ENCODE data around the gene PLPP4. TPM values are rescaled to one million over a fixed set of nuclear protein-coding genes. Genes with fewer than 3 reads are reported as not detected.

The PLPP4 gene
- total RNA-seq, 1 experiment from 2014 or later, result not detected

DNA sequence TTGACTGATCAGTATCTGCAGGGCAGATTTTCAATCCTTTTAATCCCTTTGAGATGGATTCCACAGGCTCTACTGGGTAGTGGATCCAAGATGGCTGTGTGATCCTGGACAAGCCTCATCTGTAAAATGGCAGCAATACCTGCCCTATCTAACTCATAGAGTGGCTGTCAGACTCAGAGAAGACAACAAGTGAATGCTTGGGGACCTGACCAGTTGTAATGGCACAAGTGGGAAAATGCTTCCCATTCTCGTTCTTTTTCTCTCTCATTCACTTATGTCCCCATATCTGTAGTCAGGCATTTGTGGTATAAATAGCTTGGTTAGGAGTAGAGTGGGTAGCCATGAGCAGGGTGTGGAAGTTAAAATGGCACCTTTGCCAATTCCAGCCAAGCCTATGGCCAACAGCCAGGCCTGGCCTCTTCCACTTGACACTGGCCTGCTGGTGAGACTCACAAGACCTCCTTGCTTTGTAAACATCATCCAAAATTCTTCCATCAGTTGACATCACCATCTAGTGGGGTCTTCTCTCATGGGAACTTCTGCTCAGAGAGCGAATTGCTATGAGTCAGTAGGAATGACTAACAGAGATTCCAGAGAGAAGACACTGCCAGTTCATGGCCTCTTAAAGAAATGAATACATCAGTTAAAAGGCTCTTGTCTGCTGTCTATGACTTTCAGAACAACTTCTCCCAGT lies 150.1 kb downstream of the PLPP4 start:
- no peaks in the 10 kb centered on the region for H3K4me1 ChIP-seq (ENCODE audit: insufficient read depth, low read length, poor library complexity, severe bottlenecking)
- intact Hi-C loops (cut with micrococcal nuclease; ENCODE audit: unreplicated experiment), result no loop called here
- POLR2A ChIA-PET (ENCODE audit: low non-redundant PET), result no interaction called here
- no peaks in the 10 kb centered on the region for H3K36me3 ChIP-seq (ENCODE audit: insufficient read depth, low read length, poor library complexity, severe bottlenecking)
- BruUV-seq (replicated peaks), result no TSS peak
- DNase-seq (ENCODE audit: low spot score), result no peak
- no peaks in the 10 kb centered on the region for H3K9me3 ChIP-seq (ENCODE audit: low read depth, low read length, poor library complexity, severe bottlenecking)
- TF ChIP-seq EZH2 (IDR thresholded peaks at IDR 0.05; ENCODE audit: borderline replicate concordance, low read depth, low read length, poor library complexity, severe bottlenecking), result no peak
- TF ChIP-seq, protein P1, sequence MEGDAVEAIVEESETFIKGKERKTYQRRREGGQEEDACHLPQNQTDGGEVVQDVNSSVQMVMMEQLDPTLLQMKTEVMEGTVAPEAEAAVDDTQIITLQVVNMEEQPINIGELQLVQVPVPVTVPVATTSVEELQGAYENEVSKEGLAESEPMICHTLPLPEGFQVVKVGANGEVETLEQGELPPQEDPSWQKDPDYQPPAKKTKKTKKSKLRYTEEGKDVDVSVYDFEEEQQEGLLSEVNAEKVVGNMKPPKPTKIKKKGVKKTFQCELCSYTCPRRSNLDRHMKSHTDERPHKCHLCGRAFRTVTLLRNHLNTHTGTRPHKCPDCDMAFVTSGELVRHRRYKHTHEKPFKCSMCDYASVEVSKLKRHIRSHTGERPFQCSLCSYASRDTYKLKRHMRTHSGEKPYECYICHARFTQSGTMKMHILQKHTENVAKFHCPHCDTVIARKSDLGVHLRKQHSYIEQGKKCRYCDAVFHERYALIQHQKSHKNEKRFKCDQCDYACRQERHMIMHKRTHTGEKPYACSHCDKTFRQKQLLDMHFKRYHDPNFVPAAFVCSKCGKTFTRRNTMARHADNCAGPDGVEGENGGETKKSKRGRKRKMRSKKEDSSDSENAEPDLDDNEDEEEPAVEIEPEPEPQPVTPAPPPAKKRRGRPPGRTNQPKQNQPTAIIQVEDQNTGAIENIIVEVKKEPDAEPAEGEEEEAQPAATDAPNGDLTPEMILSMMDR (conservative IDR thresholded peaks at IDR 0.05; ENCODE audit: low read depth, low read length), result no peak
- no peaks in the 10 kb centered on the region for H3K27me3 ChIP-seq (replicated peaks; ENCODE audit: insufficient read depth, low read depth, low read length, poor library complexity)
- CTCF ChIA-PET, result no interaction called here
- H3K4me3 ChIP-seq (ENCODE audit: low read depth, low read length, poor library complexity, severe bottlenecking), result no peak overlapping the region
- H3K27ac ChIP-seq (ENCODE audit: low read depth, low read length, poor library complexity, severe bottlenecking), result no peak overlapping the region

DNA sequence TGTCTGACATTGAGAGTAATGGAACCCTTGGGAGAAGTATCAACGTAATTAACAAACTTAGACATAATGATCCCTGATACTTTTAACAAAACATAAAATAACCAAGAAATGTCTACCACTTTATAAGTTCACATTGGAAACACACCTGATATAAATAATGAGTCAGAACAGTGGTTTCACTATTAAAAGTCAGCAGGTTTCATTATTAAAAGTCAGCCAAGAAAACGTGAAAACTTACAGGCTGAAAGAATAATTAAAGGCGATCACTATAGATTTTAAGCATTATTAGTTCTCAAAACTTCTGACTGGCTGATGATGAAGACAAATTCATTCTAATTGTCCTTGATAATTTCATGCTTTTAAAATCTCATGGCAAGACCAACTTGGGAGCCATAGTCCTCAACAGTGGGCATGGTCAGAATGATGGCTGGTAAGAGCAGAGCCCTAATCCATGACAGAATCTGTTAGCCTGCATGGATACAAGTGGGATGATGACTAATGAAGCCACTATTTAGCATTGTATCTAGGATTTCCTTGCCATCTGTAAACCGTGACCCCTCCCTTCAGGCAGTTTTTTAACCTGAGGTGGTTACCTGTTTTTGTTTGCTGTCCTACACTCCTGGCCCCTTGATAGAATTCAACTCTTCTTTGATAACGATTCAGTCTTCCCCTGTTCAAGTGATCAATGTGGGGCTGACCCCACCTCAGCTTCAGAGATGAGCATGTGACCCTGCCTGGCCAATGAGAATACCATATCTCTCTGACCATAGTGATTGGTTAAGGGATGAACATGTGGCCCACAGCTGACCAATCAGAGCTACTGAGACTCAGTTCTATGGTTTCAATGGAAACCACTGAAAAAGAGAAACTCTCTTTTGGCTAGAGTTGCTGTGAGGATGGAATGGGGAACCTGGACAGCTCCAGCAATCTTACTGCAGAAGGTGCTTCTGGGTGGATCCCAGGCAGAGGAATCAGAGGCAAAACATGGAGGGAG lies 151.0 kb downstream of the PLPP4 start:
- intact Hi-C loops (cut with micrococcal nuclease; ENCODE audit: unreplicated experiment), result no loop called here
- BruUV-seq (replicated peaks), result no TSS peak

DNA sequence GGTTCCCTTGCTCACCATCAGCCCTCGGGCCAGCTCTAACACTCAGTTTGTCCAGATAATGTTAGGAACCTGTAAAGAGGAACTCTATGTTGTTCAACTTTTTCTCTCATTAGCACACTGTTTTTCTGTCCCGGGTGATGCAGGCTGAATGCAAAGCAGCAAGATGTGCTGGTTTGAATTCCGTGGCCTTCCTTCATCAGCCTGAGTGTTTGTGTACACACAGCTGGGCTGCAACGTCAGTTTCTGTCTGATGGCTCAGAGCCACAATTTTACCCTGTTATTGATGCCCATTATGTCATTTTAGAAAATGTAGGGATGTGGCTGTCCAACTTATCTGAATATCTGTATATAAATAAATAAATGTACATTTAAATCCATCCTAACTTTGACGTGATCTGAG lies 152.0 kb downstream of the PLPP4 start:
- H3K36me3 ChIP-seq (ENCODE audit: insufficient read depth, low read length, poor library complexity, severe bottlenecking), result no peaks in the 10 kb centered on the region
- H3K9me3 ChIP-seq (ENCODE audit: low read depth, low read length, poor library complexity, severe bottlenecking), result no peaks in the 10 kb centered on the region
- CTCF ChIA-PET, result no interaction called here
- DNase-seq (ENCODE audit: low spot score), result no peak
- POLR2A ChIA-PET (ENCODE audit: low non-redundant PET), result no interaction called here
- no peaks in the 10 kb centered on the region for H3K27me3 ChIP-seq (replicated peaks; ENCODE audit: insufficient read depth, low read depth, low read length, poor library complexity)
- H3K27ac ChIP-seq (ENCODE audit: low read depth, low read length, poor library complexity, severe bottlenecking), result no peak overlapping the region
- no peak for TF ChIP-seq EZH2 (IDR thresholded peaks at IDR 0.05; ENCODE audit: borderline replicate concordance, low read depth, low read length, poor library complexity, severe bottlenecking)
- TF ChIP-seq, protein P1 (conservative IDR thresholded peaks at IDR 0.05; ENCODE audit: low read depth, low read length), result no peak
- intact Hi-C loops (cut with micrococcal nuclease; ENCODE audit: unreplicated experiment), result no loop called here
- no peaks in the 10 kb centered on the region for H3K4me1 ChIP-seq (ENCODE audit: insufficient read depth, low read length, poor library complexity, severe bottlenecking)
- no peak overlapping the region for H3K4me3 ChIP-seq (ENCODE audit: low read depth, low read length, poor library complexity, severe bottlenecking)
- BruUV-seq (replicated peaks), result no TSS peak

More for the DNA sequence above, 151.0 kb downstream of the PLPP4 start:
- no peaks in the 10 kb centered on the region for H3K4me1 ChIP-seq (ENCODE audit: insufficient read depth, low read length, poor library complexity, severe bottlenecking)
- H3K9me3 ChIP-seq (ENCODE audit: low read depth, low read length, poor library complexity, severe bottlenecking), result no peaks in the 10 kb centered on the region
- TF ChIP-seq, protein P1 (conservative IDR thresholded peaks at IDR 0.05; ENCODE audit: low read depth, low read length), result no peak
- no peak for TF ChIP-seq EZH2 (IDR thresholded peaks at IDR 0.05; ENCODE audit: borderline replicate concordance, low read depth, low read length, poor library complexity, severe bottlenecking)
- CTCF ChIA-PET, result no interaction called here
- H3K4me3 ChIP-seq (ENCODE audit: low read depth, low read length, poor library complexity, severe bottlenecking), result no peak overlapping the region
- POLR2A ChIA-PET (ENCODE audit: low non-redundant PET), result no interaction called here
- no peaks in the 10 kb centered on the region for H3K27me3 ChIP-seq (replicated peaks; ENCODE audit: insufficient read depth, low read depth, low read length, poor library complexity)
- no peak for DNase-seq (ENCODE audit: low spot score)
- no peak overlapping the region for H3K27ac ChIP-seq (ENCODE audit: low read depth, low read length, poor library complexity, severe bottlenecking)
- H3K36me3 ChIP-seq (ENCODE audit: insufficient read depth, low read length, poor library complexity, severe bottlenecking), result no peaks in the 10 kb centered on the region
